Nephron (organoid): Measurements from ENCODE around the gene GNB1.

Experiments
- H3K27ac Mint-ChIP-seq, 3 experiments: 2 replicates each; pipeline ENCODE4 v1.8.0; 2020; ENCODE audit warnings: mixed read lengths in 3 of 3, mild to moderate bottlenecking in 2 of 3, moderate library complexity in 1 of 3
- H3K27me3 Mint-ChIP-seq: 2 replicates; pipeline ENCODE4 v1.8.0; 2021; ENCODE audit warnings: low read depth, mild to moderate bottlenecking, moderate library complexity, mixed read lengths
- H3K36me3 Mint-ChIP-seq: 2 replicates; pipeline ENCODE4 v1.8.0; 2020; ENCODE audit warnings: low read depth, mixed read lengths
- H3K4me1 Mint-ChIP-seq: 2 replicates; pipeline ENCODE4 v1.8.0; 2020; ENCODE audit warnings: mixed read lengths
- H3K4me3 Mint-ChIP-seq, 3 experiments: 2 replicates each; pipeline ENCODE4 v1.8.0; 2020; ENCODE audit warnings: mild to moderate bottlenecking in 3 of 3, mixed read lengths in 3 of 3, moderate library complexity in 2 of 3
- H3K9me3 Mint-ChIP-seq: 2 replicates; pipeline ENCODE4 v1.8.0; 2020; ENCODE audit warnings: mixed read lengths
- TF ChIP-seq, protein P1 (sequence below), 3 experiments: fragments of 200-600 bp; sonication (generic); IDR thresholded peaks; one replicate each; pipeline ENCODE4 v1.5.0; 2021; ENCODE audit warnings: antibody characterized with exemption in 3 of 3; ENCODE audit not compliant: unreplicated experiment in 3 of 3

GNB1 gene

DNA sequence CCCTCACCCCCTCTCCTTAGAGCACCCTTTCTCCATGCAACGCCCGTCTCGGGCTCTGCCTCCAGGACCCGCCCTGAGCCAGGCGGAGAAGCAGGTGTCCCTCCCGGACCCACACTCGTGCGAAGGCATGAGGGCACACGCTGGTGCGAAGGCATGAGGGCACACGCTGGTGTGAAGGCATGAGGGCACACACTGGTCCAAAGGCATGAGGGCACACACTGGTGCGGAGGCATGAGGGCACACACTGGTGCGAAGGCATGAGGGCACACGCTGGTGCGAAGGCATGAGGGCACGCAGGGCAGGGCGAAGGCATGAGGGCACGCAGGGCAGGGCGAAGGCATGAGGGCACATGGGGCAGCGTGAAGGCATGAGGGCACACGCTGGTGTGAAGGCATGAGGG, 34.0 kb upstream of the GNB1 start:
- Mint-ChIP-seq H3K27me3 (peaks cover 3% of the 10 kb centered on the region), H3K36me3 (no peaks in the 10 kb centered on the region), H3K4me3 (no peak overlapping the region), H3K9me3 (no peaks in the 10 kb centered on the region), H3K27ac (no peak overlapping the region), H3K4me1 (no peaks in the 10 kb centered on the region)
- TF ChIP-seq, protein P1, sequence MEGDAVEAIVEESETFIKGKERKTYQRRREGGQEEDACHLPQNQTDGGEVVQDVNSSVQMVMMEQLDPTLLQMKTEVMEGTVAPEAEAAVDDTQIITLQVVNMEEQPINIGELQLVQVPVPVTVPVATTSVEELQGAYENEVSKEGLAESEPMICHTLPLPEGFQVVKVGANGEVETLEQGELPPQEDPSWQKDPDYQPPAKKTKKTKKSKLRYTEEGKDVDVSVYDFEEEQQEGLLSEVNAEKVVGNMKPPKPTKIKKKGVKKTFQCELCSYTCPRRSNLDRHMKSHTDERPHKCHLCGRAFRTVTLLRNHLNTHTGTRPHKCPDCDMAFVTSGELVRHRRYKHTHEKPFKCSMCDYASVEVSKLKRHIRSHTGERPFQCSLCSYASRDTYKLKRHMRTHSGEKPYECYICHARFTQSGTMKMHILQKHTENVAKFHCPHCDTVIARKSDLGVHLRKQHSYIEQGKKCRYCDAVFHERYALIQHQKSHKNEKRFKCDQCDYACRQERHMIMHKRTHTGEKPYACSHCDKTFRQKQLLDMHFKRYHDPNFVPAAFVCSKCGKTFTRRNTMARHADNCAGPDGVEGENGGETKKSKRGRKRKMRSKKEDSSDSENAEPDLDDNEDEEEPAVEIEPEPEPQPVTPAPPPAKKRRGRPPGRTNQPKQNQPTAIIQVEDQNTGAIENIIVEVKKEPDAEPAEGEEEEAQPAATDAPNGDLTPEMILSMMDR (IDR thresholded peaks at IDR 0.05; ENCODE audit: unreplicated experiment in 3 of 3) = no peak

DNA sequence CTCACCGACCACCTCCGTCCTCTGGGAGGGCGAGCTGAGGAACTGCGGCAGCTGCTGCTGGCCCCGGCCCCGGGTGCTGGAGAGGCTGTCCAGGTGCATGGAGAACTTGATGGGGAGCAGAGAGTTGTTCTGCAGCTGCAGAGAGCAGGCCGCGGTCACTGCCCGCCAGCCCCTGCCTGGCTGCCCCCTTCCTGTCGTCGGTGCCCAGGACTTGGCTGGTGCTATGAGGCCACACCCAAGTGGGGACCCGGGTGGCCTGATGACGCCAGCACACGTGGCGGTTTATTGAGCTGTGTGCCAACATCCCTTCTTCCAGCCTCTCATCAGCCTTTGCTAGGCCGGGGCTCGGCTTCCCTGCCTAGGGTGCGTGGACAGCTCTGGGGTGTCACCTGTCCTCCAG, 33.5 kb upstream of the GNB1 start:
- Mint-ChIP-seq H3K27ac (no peak overlapping the region), H3K4me1 (no peaks in the 10 kb centered on the region), H3K9me3 (no peaks in the 10 kb centered on the region), H3K27me3 (peaks cover 6% of the 10 kb centered on the region), H3K4me3 (no peak overlapping the region), H3K36me3 (no peaks in the 10 kb centered on the region)
- TF ChIP-seq, protein P1 (IDR thresholded peaks at IDR 0.05; ENCODE audit: unreplicated experiment in 3 of 3) = no peak

GRCh38 chr1:1922956-1923833, 32.3 kb upstream of the GNB1 start:
- H3K9me3 Mint-ChIP-seq = no peaks in the 10 kb centered on the region
- H3K4me3 Mint-ChIP-seq = no peak overlapping the region
- H3K27ac Mint-ChIP-seq = no peak overlapping the region
- TF ChIP-seq, protein P1 (IDR thresholded peaks at IDR 0.05; ENCODE audit: unreplicated experiment in 3 of 3) = no peak
- H3K4me1 Mint-ChIP-seq = no peaks in the 10 kb centered on the region
- H3K36me3 Mint-ChIP-seq = no peaks in the 10 kb centered on the region
- H3K27me3 Mint-ChIP-seq = peaks cover 7% of the 10 kb centered on the region

DNA sequence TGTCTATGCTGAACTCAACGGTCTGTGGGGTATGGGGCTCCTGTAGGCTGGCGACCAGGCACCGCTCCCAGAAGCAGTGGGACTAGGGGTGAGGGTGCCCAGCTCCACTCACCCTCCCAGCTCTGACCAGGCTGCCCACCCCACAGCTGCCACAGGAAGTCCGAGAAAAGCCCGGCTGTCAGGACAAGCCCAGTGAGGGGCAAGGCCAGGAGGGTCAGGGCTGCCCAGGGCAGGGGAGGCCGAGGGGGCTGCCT, 31.7 kb upstream of the GNB1 start:
- Mint-ChIP-seq H3K27me3 (peaks cover 7% of the 10 kb centered on the region), H3K36me3 (no peaks in the 10 kb centered on the region)

GRCh38 chr1:1921901-1922701, 31.2 kb upstream of the GNB1 start:
- Mint-ChIP-seq H3K9me3 (no peaks in the 10 kb centered on the region), H3K27ac (no peak overlapping the region), H3K4me3 (no peak overlapping the region), H3K4me1 (peaks cover 6% of the 10 kb centered on the region), H3K27me3 (peaks cover 7% of the 10 kb centered on the region), H3K36me3 (no peaks in the 10 kb centered on the region)
- TF ChIP-seq, protein P1 (IDR thresholded peaks at IDR 0.05; ENCODE audit: unreplicated experiment in 3 of 3) = no peak

More for the DNA sequence above, 31.7 kb upstream of the GNB1 start:
- Mint-ChIP-seq H3K4me3 (no peak overlapping the region), H3K4me1 (peaks cover 1% of the 10 kb centered on the region), H3K9me3 (no peaks in the 10 kb centered on the region), H3K27ac (no peak overlapping the region)
- TF ChIP-seq, protein P1 (IDR thresholded peaks at IDR 0.05; ENCODE audit: unreplicated experiment in 3 of 3) = no peak
